B cell (primary cell): Measurements from ENCODE around the gene ABTB2.

Experiments
- CTCF ChIP-seq: fragments of 200-600 bp; IDR thresholded peaks from one replicate; pipeline ENCODE4 v1.8.0; 2022; ENCODE audit warnings: antibody characterized with exemption, mild to moderate bottlenecking
- EZH2 ChIP-seq: IDR thresholded peaks from 2 replicates; pipeline ENCODE4 v1.6.1; 2012; ENCODE audit warnings: borderline replicate concordance, low read depth, mild to moderate bottlenecking, moderate library complexity, low read length; ENCODE audit not compliant: insufficient read depth, poor library complexity, severe bottlenecking

- no peak for TF ChIP-seq CTCF
- TF ChIP-seq EZH2: no peak
Measured at GRCh38 chr11:34250732-34251588, 106.8 kb downstream of the ABTB2 start.
